Esophagus muscularis mucosa (tissue), 4 donors: ENCODE data around the gene CCDC187.

Experiments
- EP300 ChIP-seq: sonication (generic); formaldehyde crosslinking; IDR thresholded peaks from one replicate; pipeline ENCODE4 v1.6.1; 2017; ENCODE audit warnings: antibody characterized with exemption
- POLR2A ChIP-seq: fragments of 450-650 bp; IDR thresholded peaks from one replicate; pipeline ENCODE4 v1.6.1; 2017; ENCODE audit warnings: antibody characterized with exemption, moderate library complexity, mild to moderate bottlenecking, low read depth
- POLR2AphosphoS5 ChIP-seq, 2 donors: sonication (generic); formaldehyde crosslinking; IDR thresholded peaks; one replicate each; pipeline ENCODE4 v1.6.1; 2017; ENCODE audit warnings: antibody characterized with exemption in 2 of 2
- TF ChIP-seq, protein P1 (sequence below), 3 experiments: fragments of 200-600 bp in 2 of 3; fragments of 450-650 bp in 1 of 3; sonication (generic) in 2 of 3; IDR thresholded peaks; one replicate each; pipeline ENCODE4 v1.5.1; 2017 to 2019; ENCODE audit warnings: antibody characterized with exemption in 3 of 3, mild to moderate bottlenecking in 2 of 3, moderate library complexity in 1 of 3

DNA sequence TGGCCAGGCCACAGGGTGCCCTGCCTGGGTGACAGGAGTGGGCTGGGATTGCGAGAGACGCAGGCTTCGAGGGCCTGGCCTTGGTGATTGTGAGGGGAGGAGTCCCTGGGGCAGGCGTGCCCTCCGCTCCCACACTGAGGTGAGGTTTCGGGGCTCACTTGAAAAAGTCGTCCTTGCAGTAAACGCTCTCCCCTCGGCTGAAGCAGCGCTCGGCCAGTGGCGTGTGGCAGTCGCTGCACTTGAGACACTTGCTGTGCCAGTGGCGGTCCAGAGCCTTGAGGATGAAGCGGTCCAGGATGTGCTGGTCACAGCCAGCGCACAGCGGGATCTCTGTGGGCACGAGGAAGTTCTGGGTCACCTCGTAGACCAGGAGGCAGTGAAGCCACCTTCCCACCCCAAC lies 103.5 kb downstream of the CCDC187 start:
- TF ChIP-seq EP300 (no peak), POLR2AphosphoS5 (IDR thresholded peaks at IDR 0.05) (no peak), POLR2A (no peak)
- TF ChIP-seq, protein P1, sequence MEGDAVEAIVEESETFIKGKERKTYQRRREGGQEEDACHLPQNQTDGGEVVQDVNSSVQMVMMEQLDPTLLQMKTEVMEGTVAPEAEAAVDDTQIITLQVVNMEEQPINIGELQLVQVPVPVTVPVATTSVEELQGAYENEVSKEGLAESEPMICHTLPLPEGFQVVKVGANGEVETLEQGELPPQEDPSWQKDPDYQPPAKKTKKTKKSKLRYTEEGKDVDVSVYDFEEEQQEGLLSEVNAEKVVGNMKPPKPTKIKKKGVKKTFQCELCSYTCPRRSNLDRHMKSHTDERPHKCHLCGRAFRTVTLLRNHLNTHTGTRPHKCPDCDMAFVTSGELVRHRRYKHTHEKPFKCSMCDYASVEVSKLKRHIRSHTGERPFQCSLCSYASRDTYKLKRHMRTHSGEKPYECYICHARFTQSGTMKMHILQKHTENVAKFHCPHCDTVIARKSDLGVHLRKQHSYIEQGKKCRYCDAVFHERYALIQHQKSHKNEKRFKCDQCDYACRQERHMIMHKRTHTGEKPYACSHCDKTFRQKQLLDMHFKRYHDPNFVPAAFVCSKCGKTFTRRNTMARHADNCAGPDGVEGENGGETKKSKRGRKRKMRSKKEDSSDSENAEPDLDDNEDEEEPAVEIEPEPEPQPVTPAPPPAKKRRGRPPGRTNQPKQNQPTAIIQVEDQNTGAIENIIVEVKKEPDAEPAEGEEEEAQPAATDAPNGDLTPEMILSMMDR (IDR thresholded peaks at IDR 0.05), result no peak
